ENCODE measurements around the gene ZNF274.
A peak's percentile ranks its signal among the peaks of the same experiment; 100 is the strongest.

The ZNF274 gene

DNA sequence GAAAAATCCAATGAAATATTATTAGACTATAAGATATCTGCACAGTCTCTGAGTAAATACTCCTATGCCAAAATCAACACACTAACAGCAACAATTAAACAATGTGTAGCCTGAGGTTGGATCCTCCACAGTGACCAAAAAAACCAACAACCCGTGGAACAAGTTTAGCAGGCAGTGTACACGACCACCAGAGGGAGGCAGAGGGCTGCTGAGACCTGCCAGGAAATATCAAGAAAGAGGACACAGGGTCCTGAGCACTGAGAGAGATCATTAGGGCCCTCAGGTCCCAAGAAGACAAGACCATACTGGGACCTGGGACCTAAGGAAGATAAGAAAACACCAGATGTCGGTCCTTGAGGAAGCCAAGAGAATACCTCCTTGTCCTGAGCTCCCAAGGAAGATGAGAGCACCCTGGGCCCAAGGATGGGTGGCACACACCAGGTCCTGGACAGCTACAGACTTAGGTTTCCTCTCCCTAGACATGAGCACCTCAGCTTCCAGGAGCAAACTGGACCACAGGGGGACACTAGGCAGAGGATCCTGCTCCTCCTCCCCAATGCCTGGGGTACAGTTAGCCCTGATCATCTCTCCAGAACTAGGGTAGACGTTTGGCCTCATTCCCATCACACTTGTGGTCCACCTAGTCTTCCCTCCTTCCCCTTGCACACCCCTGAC, 822 bp upstream of the ZNF274 start:
- H3K36me3 Mint-ChIP-seq (ENCODE audit: low read depth), result peaks cover 49% of the 10 kb centered on the region
- H3K4me1 Mint-ChIP-seq (ENCODE audit: low read depth), result peaks cover 17% of the 10 kb centered on the region
- peak overlapping the region; percentile 98 for H3K27ac Mint-ChIP-seq
- DNase-seq (ENCODE audit: low spot score), result peak; percentile 33
- peak overlapping the region; percentile 95 for H3K4me3 Mint-ChIP-seq
- no peaks in the 10 kb centered on the region for H3K27me3 Mint-ChIP-seq (ENCODE audit: low read depth)
- peaks cover 57% of the 10 kb centered on the region for H3K9me3 Mint-ChIP-seq

- Mint-ChIP-seq H3K4me1 (ENCODE audit: low read depth) (peaks cover 17% of the 10 kb centered on the region), H3K27ac (peak overlapping the region; percentile 98), H3K4me3 (peak overlapping the region; percentile 95), H3K9me3 (peaks cover 52% of the 10 kb centered on the region), H3K36me3 (ENCODE audit: low read depth) (peaks cover 55% of the 10 kb centered on the region), H3K27me3 (ENCODE audit: low read depth) (no peaks in the 10 kb centered on the region)
- no peak for DNase-seq (ENCODE audit: low spot score)
Observed at GRCh38 chr19:58182577-58182988, 278 bp upstream of the ZNF274 start.

DNA sequence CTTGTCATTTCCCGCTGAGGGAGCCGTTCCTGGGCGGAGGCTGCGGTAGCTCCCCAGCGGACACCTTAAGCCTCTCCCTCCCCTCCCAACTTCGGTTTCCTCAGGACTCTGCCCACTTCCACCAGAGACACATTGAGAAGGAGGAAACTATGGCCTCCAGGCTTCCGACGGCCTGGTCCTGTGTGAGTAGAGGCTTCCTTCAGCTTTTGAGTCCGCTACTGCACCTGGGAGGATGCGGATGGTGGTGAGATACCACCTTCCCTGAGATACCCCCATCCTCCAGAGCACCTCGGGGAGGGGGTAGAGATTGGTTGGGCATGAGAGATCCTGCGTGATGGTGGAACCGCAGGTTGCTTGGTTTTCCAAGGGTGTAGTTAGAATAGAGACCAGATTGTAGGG, 955 bp downstream of the ZNF274 start:
- no peak for DNase-seq (ENCODE audit: low spot score)
- H3K27ac Mint-ChIP-seq, result peak overlapping the region; percentile 98
- peaks cover 63% of the 10 kb centered on the region for H3K36me3 Mint-ChIP-seq (ENCODE audit: low read depth)
- no peaks in the 10 kb centered on the region for H3K27me3 Mint-ChIP-seq (ENCODE audit: low read depth)
- peaks cover 17% of the 10 kb centered on the region for H3K4me1 Mint-ChIP-seq (ENCODE audit: low read depth)
- H3K4me3 Mint-ChIP-seq, result peak overlapping the region; percentile 95
- peaks cover 49% of the 10 kb centered on the region for H3K9me3 Mint-ChIP-seq

GRCh38 chr19:58196901-58197616, 14.2 kb downstream of the ZNF274 start:
- Mint-ChIP-seq H3K27me3 (ENCODE audit: low read depth) (no peaks in the 10 kb centered on the region), H3K4me1 (ENCODE audit: low read depth) (no peaks in the 10 kb centered on the region), H3K9me3 (peaks cover 68% of the 10 kb centered on the region), H3K4me3 (no peak overlapping the region), H3K27ac (no peak overlapping the region), H3K36me3 (ENCODE audit: low read depth) (peaks cover 79% of the 10 kb centered on the region)
- no peak for DNase-seq (ENCODE audit: low spot score)

DNA sequence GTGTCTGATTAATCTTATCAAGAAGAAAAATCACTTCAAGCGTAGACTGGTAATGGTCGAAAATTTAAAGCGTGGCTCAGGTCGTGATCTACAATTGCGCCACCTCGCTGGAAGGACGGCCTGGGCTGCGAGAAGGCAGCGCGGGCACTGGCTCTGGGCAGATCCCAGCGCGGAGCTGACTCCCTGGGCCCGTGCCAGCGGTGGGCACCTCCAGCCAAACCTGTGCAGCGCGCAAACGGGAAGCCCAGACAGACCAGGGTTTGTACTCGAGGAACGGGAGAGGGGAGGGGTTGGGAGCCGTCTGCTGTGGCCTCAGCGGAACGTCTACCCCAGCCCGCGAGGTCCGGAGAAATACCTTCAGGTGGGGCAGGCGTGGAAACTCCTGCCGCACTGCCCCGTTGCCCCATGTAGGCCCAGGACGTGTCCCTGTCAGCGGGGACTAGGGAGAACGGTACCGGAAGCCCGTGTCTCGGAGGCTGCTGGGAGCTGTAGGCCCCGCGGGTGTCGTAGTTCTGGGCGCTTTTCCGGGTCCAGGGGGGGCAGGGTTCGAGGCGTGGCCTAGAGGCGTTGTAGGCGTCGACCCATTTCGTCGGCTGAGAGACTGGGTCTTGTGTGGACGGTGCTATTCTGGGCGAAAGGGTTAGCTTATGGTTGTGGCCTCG, 21.1 kb downstream of the ZNF274 start:
- DNase-seq (ENCODE audit: low spot score), result no peak
- H3K27me3 Mint-ChIP-seq (ENCODE audit: low read depth), result no peaks in the 10 kb centered on the region
- H3K9me3 Mint-ChIP-seq, result peaks cover 77% of the 10 kb centered on the region
- H3K36me3 Mint-ChIP-seq (ENCODE audit: low read depth), result peaks cover 81% of the 10 kb centered on the region
- no peak overlapping the region for H3K4me3 Mint-ChIP-seq
- no peak overlapping the region for H3K27ac Mint-ChIP-seq
- no peaks in the 10 kb centered on the region for H3K4me1 Mint-ChIP-seq (ENCODE audit: low read depth)

- Mint-ChIP-seq H3K4me3 (no peak overlapping the region), H3K27me3 (ENCODE audit: low read depth) (no peaks in the 10 kb centered on the region), H3K4me1 (ENCODE audit: low read depth) (no peaks in the 10 kb centered on the region), H3K27ac (no peak overlapping the region), H3K36me3 (ENCODE audit: low read depth) (peaks cover 82% of the 10 kb centered on the region), H3K9me3 (peaks cover 81% of the 10 kb centered on the region)
- no peak for DNase-seq (ENCODE audit: low spot score)
Observed at GRCh38 chr19:58204566-58204965, 21.7 kb downstream of the ZNF274 start.

- no peak overlapping the region for H3K4me3 Mint-ChIP-seq
- no peak overlapping the region for H3K27ac Mint-ChIP-seq
- DNase-seq (ENCODE audit: low spot score), result no peak
- H3K9me3 Mint-ChIP-seq, result peaks cover 92% of the 10 kb centered on the region
- no peaks in the 10 kb centered on the region for H3K4me1 Mint-ChIP-seq (ENCODE audit: low read depth)
- peaks cover 97% of the 10 kb centered on the region for H3K36me3 Mint-ChIP-seq (ENCODE audit: low read depth)
- no peaks in the 10 kb centered on the region for H3K27me3 Mint-ChIP-seq (ENCODE audit: low read depth)
Observed at GRCh38 chr19:58209577-58209976, 26.7 kb downstream of the ZNF274 start.

DNA sequence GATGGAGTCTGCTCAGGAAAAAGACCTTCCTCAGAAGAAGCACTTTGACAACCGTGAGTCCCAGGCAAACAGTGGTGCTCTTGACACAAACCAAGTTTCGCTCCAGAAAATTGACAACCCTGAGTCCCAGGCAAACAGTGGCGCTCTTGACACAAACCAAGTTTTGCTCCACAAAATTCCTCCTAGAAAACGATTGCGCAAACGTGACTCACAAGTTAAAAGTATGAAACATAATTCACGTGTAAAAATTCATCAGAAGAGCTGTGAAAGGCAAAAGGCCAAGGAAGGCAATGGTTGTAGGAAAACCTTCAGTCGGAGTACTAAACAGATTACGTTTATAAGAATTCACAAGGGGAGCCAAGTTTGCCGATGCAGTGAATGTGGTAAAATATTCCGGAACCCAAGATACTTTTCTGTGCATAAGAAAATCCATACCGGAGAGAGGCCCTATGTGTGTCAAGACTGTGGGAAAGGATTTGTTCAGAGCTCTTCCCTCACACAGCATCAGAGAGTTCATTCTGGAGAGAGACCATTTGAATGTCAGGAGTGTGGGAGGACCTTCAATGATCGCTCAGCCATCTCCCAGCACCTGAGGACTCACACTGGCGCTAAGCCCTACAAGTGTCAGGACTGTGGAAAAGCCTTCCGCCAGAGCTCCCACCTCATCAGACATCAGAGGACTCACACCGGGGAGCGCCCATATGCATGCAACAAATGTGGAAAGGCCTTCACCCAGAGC, 29.6 kb downstream of the ZNF274 start:
- no peaks in the 10 kb centered on the region for H3K4me1 Mint-ChIP-seq (ENCODE audit: low read depth)
- H3K27ac Mint-ChIP-seq, result no peak overlapping the region
- H3K36me3 Mint-ChIP-seq (ENCODE audit: low read depth), result peaks cover 74% of the 10 kb centered on the region
- peaks cover 82% of the 10 kb centered on the region for H3K9me3 Mint-ChIP-seq
- H3K27me3 Mint-ChIP-seq (ENCODE audit: low read depth), result no peaks in the 10 kb centered on the region
- H3K4me3 Mint-ChIP-seq, result no peak overlapping the region
- DNase-seq (ENCODE audit: low spot score), result no peak

DNA sequence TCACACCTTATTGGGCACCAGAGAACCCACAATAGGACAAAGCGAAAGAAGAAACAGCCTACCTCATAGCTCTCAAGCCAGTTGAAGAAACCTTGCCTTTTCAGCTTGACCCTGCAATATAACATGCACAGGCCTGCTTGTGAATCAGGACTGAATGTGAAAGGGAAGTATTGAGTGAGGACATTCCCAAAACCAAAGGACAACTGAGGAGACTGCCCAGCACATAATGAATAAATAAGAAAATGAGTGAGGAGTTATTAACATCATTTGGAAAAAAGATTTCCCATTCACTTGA, 30.2 kb downstream of the ZNF274 start:
- Mint-ChIP-seq H3K27ac (no peak overlapping the region), H3K4me3 (no peak overlapping the region), H3K36me3 (ENCODE audit: low read depth) (peaks cover 69% of the 10 kb centered on the region), H3K27me3 (ENCODE audit: low read depth) (no peaks in the 10 kb centered on the region), H3K9me3 (peaks cover 82% of the 10 kb centered on the region), H3K4me1 (ENCODE audit: low read depth) (no peaks in the 10 kb centered on the region)
- DNase-seq (ENCODE audit: low spot score), result no peak

DNA sequence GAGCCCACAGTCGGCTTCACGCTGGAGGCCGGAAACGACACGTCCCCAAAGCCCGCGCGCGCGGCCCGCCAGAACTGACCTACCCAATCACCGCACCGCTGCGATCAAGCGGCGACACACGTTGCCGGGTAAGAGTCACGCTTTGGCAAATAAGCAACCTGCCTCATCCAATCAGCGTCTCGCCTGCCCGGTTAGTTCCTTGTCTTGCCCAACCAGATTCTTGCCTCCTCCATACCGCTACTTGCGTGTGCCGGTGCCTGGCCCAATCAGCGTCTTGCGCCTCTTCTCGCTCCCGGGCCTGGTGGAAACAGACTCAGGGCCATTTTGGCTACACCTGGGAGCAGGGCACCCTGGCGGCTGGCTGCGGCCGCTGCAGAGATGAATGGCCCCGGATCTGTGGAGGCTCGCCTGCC, 34.2 kb downstream of the ZNF274 start:
- DNase-seq (ENCODE audit: low spot score), result no peak
- Mint-ChIP-seq H3K4me3 (no peak overlapping the region), H3K36me3 (ENCODE audit: low read depth) (peaks cover 29% of the 10 kb centered on the region), H3K4me1 (ENCODE audit: low read depth) (no peaks in the 10 kb centered on the region), H3K9me3 (peaks cover 53% of the 10 kb centered on the region), H3K27ac (no peak overlapping the region), H3K27me3 (ENCODE audit: low read depth) (no peaks in the 10 kb centered on the region)

- H3K27ac Mint-ChIP-seq, result no peak overlapping the region
- DNase-seq (ENCODE audit: low spot score), result no peak
- H3K4me1 Mint-ChIP-seq (ENCODE audit: low read depth), result no peaks in the 10 kb centered on the region
- no peaks in the 10 kb centered on the region for H3K27me3 Mint-ChIP-seq (ENCODE audit: low read depth)
- H3K36me3 Mint-ChIP-seq (ENCODE audit: low read depth), result peaks cover 22% of the 10 kb centered on the region
- peaks cover 50% of the 10 kb centered on the region for H3K9me3 Mint-ChIP-seq
- no peak overlapping the region for H3K4me3 Mint-ChIP-seq
Observed at GRCh38 chr19:58217607-58218391, 34.9 kb downstream of the ZNF274 start.

- Mint-ChIP-seq H3K9me3 (peaks cover 41% of the 10 kb centered on the region), H3K4me1 (ENCODE audit: low read depth) (no peaks in the 10 kb centered on the region), H3K27me3 (ENCODE audit: low read depth) (no peaks in the 10 kb centered on the region), H3K4me3 (no peak overlapping the region), H3K27ac (no peak overlapping the region), H3K36me3 (ENCODE audit: low read depth) (peaks cover 12% of the 10 kb centered on the region)
- DNase-seq (ENCODE audit: low spot score), result peak; percentile 10
Observed at GRCh38 chr19:58218899-58219298, 36.0 kb downstream of the ZNF274 start.

GRCh38 chr19:58227964-58228584, 45.2 kb downstream of the ZNF274 start:
- peaks cover 13% of the 10 kb centered on the region for H3K4me1 Mint-ChIP-seq (ENCODE audit: low read depth)
- H3K9me3 Mint-ChIP-seq, result peaks cover 41% of the 10 kb centered on the region
- H3K4me3 Mint-ChIP-seq, result peak overlapping the region; percentile 94
- DNase-seq (ENCODE audit: low spot score), result no peak
- H3K27ac Mint-ChIP-seq, result peak overlapping the region; percentile 91
- no peaks in the 10 kb centered on the region for H3K27me3 Mint-ChIP-seq (ENCODE audit: low read depth)
- peaks cover 41% of the 10 kb centered on the region for H3K36me3 Mint-ChIP-seq (ENCODE audit: low read depth)
